ENCODE results near the gene SLC2A4RG.
A peak's percentile ranks its signal among the peaks of the same experiment; 100 is the strongest.

SLC2A4RG gene

GRCh38 chr20:63696628-63697356 is 42.8 kb upstream of the SLC2A4RG start, which contains the start of gene TNFRSF6B:
TNFRSF6B (plus strand) TSS chr20:63696652; CDS start chr20:63696768, 116 bp downstream.
- H3K36me3 Mint-ChIP-seq (ENCODE audit: low read depth) = peaks cover 87% of the 10 kb centered on the region
- H3K27me3 Mint-ChIP-seq = peaks cover 3% of the 10 kb centered on the region
- H3K27ac Mint-ChIP-seq = peak within 1 kb of the TSS; percentile 32
- H3K4me3 Mint-ChIP-seq = peak within 1 kb of the TSS; percentile 60
- H3K4me1 Mint-ChIP-seq (ENCODE audit: low read depth) = peaks cover 51% of the 10 kb centered on the region
- H3K9me3 Mint-ChIP-seq = no peaks in the 10 kb centered on the region
- intact Hi-C loops (cut with micrococcal nuclease) = no loop called here

GRCh38 chr20:63697357-63697867 is 42.2 kb upstream of the SLC2A4RG start:
- peaks cover 87% of the 10 kb centered on the region for H3K36me3 Mint-ChIP-seq (ENCODE audit: low read depth)
- H3K4me3 Mint-ChIP-seq = peak overlapping the region; percentile 60
- peaks cover 3% of the 10 kb centered on the region for H3K27me3 Mint-ChIP-seq
- no peaks in the 10 kb centered on the region for H3K9me3 Mint-ChIP-seq
- intact Hi-C loops (cut with micrococcal nuclease) = no loop called here
- H3K4me1 Mint-ChIP-seq (ENCODE audit: low read depth) = peaks cover 45% of the 10 kb centered on the region
- H3K27ac Mint-ChIP-seq = peak overlapping the region; percentile 32

- no peak overlapping the region for H3K27ac Mint-ChIP-seq
- H3K4me3 Mint-ChIP-seq = no peak overlapping the region
- H3K27me3 Mint-ChIP-seq = peaks cover 3% of the 10 kb centered on the region
- H3K4me1 Mint-ChIP-seq (ENCODE audit: low read depth) = peaks cover 42% of the 10 kb centered on the region
- H3K36me3 Mint-ChIP-seq (ENCODE audit: low read depth) = peaks cover 85% of the 10 kb centered on the region
- H3K9me3 Mint-ChIP-seq = no peaks in the 10 kb centered on the region
- intact Hi-C loops (cut with micrococcal nuclease) = no loop called here
Observed at GRCh38 chr20:63697868-63698545, 41.6 kb upstream of the SLC2A4RG start.

- intact Hi-C loops (cut with micrococcal nuclease) = no loop called here
- H3K27me3 Mint-ChIP-seq = peaks cover 3% of the 10 kb centered on the region
- H3K4me3 Mint-ChIP-seq = peak overlapping the region; percentile 26
- peaks cover 42% of the 10 kb centered on the region for H3K4me1 Mint-ChIP-seq (ENCODE audit: low read depth)
- peak overlapping the region; percentile 46 for H3K27ac Mint-ChIP-seq
- H3K9me3 Mint-ChIP-seq = no peaks in the 10 kb centered on the region
- peaks cover 81% of the 10 kb centered on the region for H3K36me3 Mint-ChIP-seq (ENCODE audit: low read depth)
Observed at GRCh38 chr20:63698739-63699465, 40.7 kb upstream of the SLC2A4RG start.

GRCh38 chr20:63699466-63700198 is 39.9 kb upstream of the SLC2A4RG start:
- intact Hi-C loops (cut with micrococcal nuclease) = no loop called here
- peak overlapping the region; percentile 46 for H3K27ac Mint-ChIP-seq

GRCh38 chr20:63700199-63701050 is 39.2 kb upstream of the SLC2A4RG start:
- peaks cover 45% of the 10 kb centered on the region for H3K4me1 Mint-ChIP-seq (ENCODE audit: low read depth)
- no peaks in the 10 kb centered on the region for H3K9me3 Mint-ChIP-seq
- H3K36me3 Mint-ChIP-seq (ENCODE audit: low read depth) = peaks cover 81% of the 10 kb centered on the region
- peak overlapping the region; percentile 46 for H3K27ac Mint-ChIP-seq
- intact Hi-C loops (cut with micrococcal nuclease) = no loop called here
- H3K4me3 Mint-ChIP-seq = no peak overlapping the region
- peaks cover 3% of the 10 kb centered on the region for H3K27me3 Mint-ChIP-seq

More at GRCh38 chr20:63699466-63700198, 39.9 kb upstream of the SLC2A4RG start:
- H3K36me3 Mint-ChIP-seq (ENCODE audit: low read depth) = peaks cover 81% of the 10 kb centered on the region
- no peak overlapping the region for H3K4me3 Mint-ChIP-seq
- peaks cover 3% of the 10 kb centered on the region for H3K27me3 Mint-ChIP-seq
- no peaks in the 10 kb centered on the region for H3K9me3 Mint-ChIP-seq
- peaks cover 42% of the 10 kb centered on the region for H3K4me1 Mint-ChIP-seq (ENCODE audit: low read depth)

- Mint-ChIP-seq H3K36me3 (ENCODE audit: low read depth) (peaks cover 81% of the 10 kb centered on the region), H3K4me3 (no peak overlapping the region), H3K9me3 (no peaks in the 10 kb centered on the region), H3K27ac (no peak overlapping the region), H3K27me3 (peaks cover 3% of the 10 kb centered on the region), H3K4me1 (ENCODE audit: low read depth) (peaks cover 42% of the 10 kb centered on the region)
- intact Hi-C loops (cut with micrococcal nuclease) = no loop called here
Observed at GRCh38 chr20:63701051-63701328, 38.6 kb upstream of the SLC2A4RG start.

GRCh38 chr20:63701329-63702035 is 38.1 kb upstream of the SLC2A4RG start:
- intact Hi-C loops (cut with micrococcal nuclease) = no loop called here
- Mint-ChIP-seq H3K9me3 (no peaks in the 10 kb centered on the region), H3K4me1 (ENCODE audit: low read depth) (peaks cover 42% of the 10 kb centered on the region), H3K4me3 (no peak overlapping the region), H3K36me3 (ENCODE audit: low read depth) (peaks cover 82% of the 10 kb centered on the region), H3K27ac (no peak overlapping the region), H3K27me3 (peaks cover 3% of the 10 kb centered on the region)

- H3K4me3 Mint-ChIP-seq = no peak overlapping the region
- no peak overlapping the region for H3K27ac Mint-ChIP-seq
- H3K27me3 Mint-ChIP-seq = peaks cover 2% of the 10 kb centered on the region
- H3K4me1 Mint-ChIP-seq (ENCODE audit: low read depth) = peaks cover 42% of the 10 kb centered on the region
- peaks cover 84% of the 10 kb centered on the region for H3K36me3 Mint-ChIP-seq (ENCODE audit: low read depth)
- H3K9me3 Mint-ChIP-seq = no peaks in the 10 kb centered on the region
- intact Hi-C loops (cut with micrococcal nuclease) = no loop called here
Observed at GRCh38 chr20:63702036-63702665, 37.4 kb upstream of the SLC2A4RG start.

GRCh38 chr20:63702751-63703470 is 36.7 kb upstream of the SLC2A4RG start:
- H3K36me3 Mint-ChIP-seq (ENCODE audit: low read depth) = peaks cover 84% of the 10 kb centered on the region
- no peaks in the 10 kb centered on the region for H3K27me3 Mint-ChIP-seq
- intact Hi-C loops (cut with micrococcal nuclease) = no loop called here
- no peak overlapping the region for H3K4me3 Mint-ChIP-seq
- no peaks in the 10 kb centered on the region for H3K9me3 Mint-ChIP-seq
- H3K4me1 Mint-ChIP-seq (ENCODE audit: low read depth) = peaks cover 36% of the 10 kb centered on the region
- no peak overlapping the region for H3K27ac Mint-ChIP-seq

- H3K27ac Mint-ChIP-seq = no peak overlapping the region
- intact Hi-C loops (cut with micrococcal nuclease) = no loop called here
- no peaks in the 10 kb centered on the region for H3K9me3 Mint-ChIP-seq
- H3K4me3 Mint-ChIP-seq = no peak overlapping the region
- H3K36me3 Mint-ChIP-seq (ENCODE audit: low read depth) = peaks cover 84% of the 10 kb centered on the region
- no peaks in the 10 kb centered on the region for H3K27me3 Mint-ChIP-seq
- H3K4me1 Mint-ChIP-seq (ENCODE audit: low read depth) = peaks cover 34% of the 10 kb centered on the region
Observed at GRCh38 chr20:63703471-63703975, 36.1 kb upstream of the SLC2A4RG start.
